HG02970 (cell line): ENCODE results near the gene PDE4B.

Experiments used
- ATAC-seq: cut with Tn5 transposase; IDR thresholded peaks from one replicate; pipeline ENCODE4 v1.9.1; 2021; ENCODE audit warnings: mild to moderate bottlenecking, moderate library complexity, moderate number of reproducible peaks; ENCODE audit not compliant: unreplicated experiment, low FRiP score

PDE4B gene

DNA sequence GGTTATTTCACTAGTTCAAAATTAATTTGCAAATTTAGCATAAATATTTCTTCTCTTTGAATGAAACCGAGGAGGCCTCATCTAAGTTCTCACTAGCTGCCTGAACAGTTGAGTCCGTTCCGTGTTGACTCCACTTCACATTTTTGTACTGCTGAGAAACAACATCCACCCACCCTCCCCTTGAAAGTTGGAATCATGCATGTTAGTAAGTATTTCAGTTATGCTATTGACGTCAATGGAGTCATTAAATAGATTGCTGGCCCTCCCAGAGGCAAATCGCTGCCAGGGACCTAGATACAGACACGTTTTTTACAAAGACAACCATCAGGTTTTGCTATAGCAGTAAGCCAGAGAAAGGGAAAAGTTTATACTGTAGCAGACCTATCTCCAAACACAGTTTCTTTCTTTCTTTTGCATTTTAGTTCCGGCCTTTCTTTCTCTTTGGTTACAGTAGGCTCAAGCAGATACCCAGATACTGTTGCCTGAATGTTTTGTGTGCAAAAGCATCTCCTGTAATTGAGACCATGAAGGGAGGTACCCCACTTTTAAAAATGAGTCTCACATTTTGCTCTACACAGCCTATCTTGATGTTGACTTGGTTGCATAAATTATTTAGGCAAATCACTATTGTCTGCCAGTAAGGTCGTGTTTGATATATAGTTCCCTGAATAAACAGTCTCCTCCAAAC is 478.7 kb downstream of the PDE4B start:
- ATAC-seq = no peak

DNA sequence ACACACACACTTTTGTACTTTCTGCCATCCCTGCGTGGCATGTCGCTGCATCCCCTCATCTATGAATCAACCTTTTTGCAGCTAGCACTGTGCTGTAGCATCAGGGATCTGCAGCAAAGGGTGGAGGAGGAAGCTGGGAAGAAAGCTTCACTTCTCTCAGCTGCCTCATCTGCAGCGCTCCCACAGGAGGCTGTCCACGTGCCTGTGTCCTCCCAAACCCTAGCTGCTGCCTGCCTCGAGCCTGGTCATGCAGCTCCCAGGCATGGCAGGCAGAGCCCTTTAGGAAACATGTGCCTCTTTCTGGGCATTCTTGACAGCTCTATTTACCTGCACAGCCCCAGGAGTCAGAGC is 479.2 kb downstream of the PDE4B start:
- ATAC-seq = no peak

DNA sequence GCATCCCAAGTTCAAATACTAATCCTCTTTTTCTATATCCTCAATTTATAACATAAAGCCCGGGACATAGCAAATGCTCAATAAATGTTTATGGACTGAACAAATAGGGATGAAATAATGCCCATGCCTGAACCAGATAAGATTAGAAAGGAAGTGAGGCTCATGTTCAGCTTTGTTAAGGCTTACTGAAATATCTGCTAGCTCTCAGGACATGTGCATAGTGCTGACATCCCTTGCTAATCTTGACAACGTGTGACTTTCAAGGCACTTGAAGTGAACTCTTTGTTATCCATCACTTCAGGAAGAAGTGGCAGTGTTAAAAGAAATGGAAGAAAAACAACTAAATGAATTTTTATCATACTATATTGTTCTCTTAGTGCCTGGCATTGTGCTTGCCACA is 481.0 kb downstream of the PDE4B start:
- ATAC-seq = no peak

- no peak for ATAC-seq
Measured at GRCh38 chr1:66274634-66275033, 481.9 kb downstream of the PDE4B start.

GRCh38 chr1:66275083-66275482 is 482.4 kb downstream of the PDE4B start:
- no peak for ATAC-seq

DNA sequence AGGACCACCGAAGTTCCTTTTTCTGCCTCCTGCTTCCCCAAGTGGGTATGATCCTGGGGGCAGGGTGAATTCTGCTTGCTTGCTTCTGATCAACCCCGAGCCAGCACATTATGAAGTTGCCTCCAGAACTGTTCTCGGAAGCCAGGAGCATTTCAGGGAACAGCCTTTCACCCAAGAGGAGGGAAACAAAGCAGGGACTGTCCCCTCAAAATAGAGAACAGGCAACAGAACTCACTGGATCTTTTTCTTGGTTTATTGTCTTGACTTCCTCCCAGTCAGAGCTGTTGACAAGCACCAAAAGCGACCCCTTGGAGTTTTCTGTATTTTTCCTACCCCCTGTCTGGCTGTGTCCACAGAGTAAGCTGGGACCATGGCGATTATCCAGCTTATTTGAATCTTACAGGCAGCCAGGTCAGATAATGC is 482.9 kb downstream of the PDE4B start:
- ATAC-seq = no peak

GRCh38 chr1:66276218-66276617 is 483.5 kb downstream of the PDE4B start:
- peak; percentile 55 for ATAC-seq

DNA sequence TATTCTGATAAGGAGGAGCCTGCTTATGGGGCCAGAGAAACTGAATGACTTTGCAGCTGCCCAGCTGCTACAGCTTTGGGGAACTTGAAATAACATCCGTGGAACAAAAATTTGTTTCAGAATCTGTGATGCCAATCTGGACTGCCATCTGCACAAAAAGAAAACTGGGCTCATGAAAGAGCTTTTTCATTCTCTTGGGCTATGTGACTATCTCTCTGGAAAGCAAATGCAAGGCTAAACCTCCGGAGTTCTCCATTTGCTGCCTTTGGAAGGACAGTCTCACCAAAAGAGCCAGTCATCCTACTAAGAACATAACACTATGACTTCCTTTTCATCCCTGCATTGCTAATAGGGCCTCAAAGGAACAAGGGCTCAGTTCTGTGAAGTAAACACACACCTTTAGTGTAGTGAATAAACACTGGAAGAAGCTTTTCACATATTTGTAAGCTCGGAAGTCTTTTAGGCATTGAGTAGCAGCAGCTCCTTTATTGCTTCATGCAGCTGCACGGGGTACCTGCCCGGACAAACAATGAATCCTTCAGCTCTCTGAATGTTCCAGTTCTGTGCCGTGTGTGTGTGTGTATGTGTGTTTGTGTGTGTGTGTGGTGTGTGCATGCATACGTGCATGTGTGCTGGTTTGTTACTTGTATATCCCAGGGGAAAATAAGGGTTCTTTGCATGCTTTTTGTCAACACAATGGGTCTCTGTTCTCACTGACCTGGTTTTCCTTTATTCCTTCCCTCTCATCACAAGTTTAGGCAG is 485.7 kb downstream of the PDE4B start:
- ATAC-seq = no peak

- ATAC-seq = no peak
Measured at GRCh38 chr1:66281808-66282207, 489.1 kb downstream of the PDE4B start.

DNA sequence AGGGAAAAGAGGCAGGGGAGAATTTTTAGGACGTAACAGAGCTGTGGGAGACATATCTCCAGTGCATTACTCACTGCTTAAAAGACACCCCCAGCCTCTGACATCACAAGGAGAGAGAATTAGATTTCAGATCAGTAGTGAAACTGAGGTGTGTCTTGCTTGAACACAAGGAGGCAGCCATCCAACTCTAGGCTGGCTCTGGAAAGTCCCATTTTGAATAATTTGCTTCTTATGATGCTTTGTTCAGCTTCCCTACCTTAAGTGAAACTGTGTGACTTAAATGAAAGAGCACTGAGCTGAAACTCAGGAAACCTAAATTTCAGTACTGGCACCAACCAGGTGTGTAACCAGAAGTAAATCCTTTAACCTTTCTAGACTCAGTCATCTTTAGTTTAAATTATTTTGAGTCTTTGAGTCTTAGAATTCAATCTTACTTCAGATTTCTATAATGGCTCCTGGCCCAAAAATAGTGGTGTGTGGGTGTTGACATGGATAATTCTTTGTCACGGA is 489.7 kb downstream of the PDE4B start:
- peak; percentile 74 for ATAC-seq

- ATAC-seq = no peak
Measured at GRCh38 chr1:66282891-66283621, 490.4 kb downstream of the PDE4B start.

- peak; percentile 49 for ATAC-seq
Measured at GRCh38 chr1:66283622-66284041, 490.9 kb downstream of the PDE4B start.

DNA sequence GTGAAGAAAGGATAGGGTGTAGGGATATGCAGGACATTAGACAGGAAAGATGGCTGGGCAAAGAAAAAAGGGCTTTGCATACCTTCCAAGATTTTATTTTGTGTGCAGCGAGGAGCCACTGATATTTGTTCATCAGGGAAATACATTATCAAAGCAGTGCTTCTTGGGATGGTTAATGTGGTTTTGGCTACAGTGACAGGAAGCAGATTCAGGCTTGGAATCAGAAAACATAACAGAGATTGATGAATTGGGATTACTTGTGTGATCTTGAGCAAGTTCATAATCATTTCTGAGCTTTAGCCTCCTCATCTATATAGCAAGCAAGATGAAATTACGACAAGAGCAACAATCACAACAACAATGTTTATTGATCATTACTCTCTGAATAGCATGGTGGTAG is 492.1 kb downstream of the PDE4B start:
- ATAC-seq = no peak

DNA sequence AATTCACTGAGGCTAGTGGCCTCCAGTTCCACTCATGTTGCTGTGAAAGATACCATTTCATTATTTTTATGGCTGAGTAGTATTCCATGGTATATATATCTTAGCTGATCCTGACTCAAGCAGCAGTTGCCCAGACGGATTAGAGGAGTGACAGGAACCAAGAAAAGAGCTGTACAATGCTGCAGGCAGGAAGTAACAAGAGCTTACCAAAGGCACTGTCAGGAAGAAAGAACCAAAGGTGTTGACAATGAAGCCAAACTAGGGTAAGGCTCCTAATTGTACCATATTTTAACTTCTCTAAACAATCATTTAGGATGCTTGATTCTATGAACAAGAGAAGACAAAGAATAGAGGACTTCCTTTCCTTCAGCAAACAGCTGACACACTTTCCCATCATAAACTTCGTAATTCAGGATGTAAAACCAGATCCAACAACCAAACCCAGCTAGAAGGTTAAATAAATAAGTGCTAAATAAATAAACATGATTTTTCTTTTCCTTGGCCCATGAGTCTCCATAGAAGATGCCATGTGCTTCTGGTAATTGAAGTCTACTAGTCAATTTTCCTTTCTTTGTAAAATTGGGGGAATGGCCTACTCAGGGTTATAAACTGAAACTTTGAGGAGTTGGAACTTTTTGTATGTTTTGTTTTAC is 493.0 kb downstream of the PDE4B start:
- no peak for ATAC-seq

GRCh38 chr1:66286307-66286706 is 493.6 kb downstream of the PDE4B start:
- ATAC-seq = no peak

- no peak for ATAC-seq
Measured at GRCh38 chr1:66288048-66288447, 495.4 kb downstream of the PDE4B start.

DNA sequence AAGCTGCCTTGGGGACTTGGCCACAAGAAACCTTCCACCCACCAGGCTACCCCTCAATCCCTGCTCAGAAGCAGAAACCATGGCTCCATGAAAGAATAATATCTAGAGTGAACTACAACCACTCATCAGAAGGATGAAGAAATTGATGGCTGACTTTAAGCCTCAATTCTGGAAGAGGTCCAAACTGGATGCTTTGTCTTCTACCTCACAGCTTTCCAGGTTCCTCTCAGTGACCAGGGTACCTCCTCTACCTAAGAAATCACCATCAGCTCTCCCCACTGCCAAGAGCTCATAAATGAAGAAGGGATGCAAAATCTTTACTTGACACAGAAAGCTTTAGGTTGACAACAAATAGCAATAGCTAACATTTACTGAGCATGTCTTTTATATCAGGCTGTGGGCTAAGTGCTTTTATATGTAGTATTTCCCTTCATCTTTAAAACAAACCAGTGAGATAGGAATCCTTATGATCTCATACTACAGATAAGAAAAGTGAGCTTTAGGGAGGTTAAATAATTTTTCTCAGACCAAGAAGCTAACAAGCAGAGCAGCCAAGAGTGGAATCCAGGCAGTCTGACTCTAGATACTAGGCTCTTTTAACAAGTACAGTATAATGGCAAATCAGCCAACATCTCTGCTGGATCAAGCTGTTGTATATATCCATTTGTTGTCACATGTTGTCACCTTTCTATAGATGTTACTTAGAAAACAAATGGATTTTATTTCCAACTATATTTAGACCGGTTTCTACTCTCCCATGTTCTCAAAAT is 498.3 kb downstream of the PDE4B start:
- no peak for ATAC-seq

- ATAC-seq = no peak
Measured at GRCh38 chr1:66291531-66291864, 498.8 kb downstream of the PDE4B start.

- no peak for ATAC-seq
Measured at GRCh38 chr1:66292305-66292704, 499.6 kb downstream of the PDE4B start.

GRCh38 chr1:66292944-66293343 is 500.2 kb downstream of the PDE4B start:
- ATAC-seq = no peak
